Renal pelvis (tissue), 12 donors: Measurements from ENCODE around the gene SLC38A10. TPM values are rescaled to one million over a fixed set of nuclear protein-coding genes. Genes with fewer than 3 reads are reported as not detected.

ENCODE experiments used
- DNase-seq: peaks from one replicate; pipeline ENCODE4 v3.0.0-alpha.2; 2013
- long read RNA-seq, 16 experiments: transcript quantifications; one replicate each; lab custom pipeline, GENCODE V29; 2026
- polyA plus RNA-seq, 3 donors: library from polyadenylated mRNA; unstranded; fragments of 120-200 nt; gene quantifications; one replicate each; pipeline ENCODE4 v1.2.1, GENCODE V29; 2013; ENCODE audit not compliant: insufficient read length in 3 of 3

Gene SLC38A10
- polyA plus RNA-seq: 10 to 100 TPM; 66.8 to 82.5 (median 71.3) TPM
- long read RNA-seq, donor 1, full-length matches to known transcripts: 9 of 9 reads
- long read RNA-seq, donor 1, partial matches to known transcripts: 0 of 9 reads
- long read RNA-seq, donor 1, other reads (novel, unspliced or antisense): 0 of 9 reads
- long read RNA-seq, donor 2, full-length matches to known transcripts: 19 of 24 reads
- long read RNA-seq, donor 2, partial matches to known transcripts: 5 of 24 reads
- long read RNA-seq, donor 2, other reads (novel, unspliced or antisense): 0 of 24 reads
- long read RNA-seq, donor 3, full-length matches to known transcripts: 8 of 8 reads
- long read RNA-seq, donor 3, partial matches to known transcripts: 0 of 8 reads
- long read RNA-seq, donor 3, other reads (novel, unspliced or antisense): 0 of 8 reads
- long read RNA-seq, donor 4, full-length matches to known transcripts: 10 of 28 reads
- long read RNA-seq, donor 4, partial matches to known transcripts: 18 of 28 reads
- long read RNA-seq, donor 4, other reads (novel, unspliced or antisense): 0 of 28 reads
- long read RNA-seq, donor 5, full-length matches to known transcripts: 3 of 9 reads
- long read RNA-seq, donor 5, partial matches to known transcripts: 6 of 9 reads
- long read RNA-seq, donor 5, other reads (novel, unspliced or antisense): 0 of 9 reads
- long read RNA-seq, donor 6, full-length matches to known transcripts: 18 of 18 reads
- long read RNA-seq, donor 6, partial matches to known transcripts: 0 of 18 reads
- long read RNA-seq, donor 6, other reads (novel, unspliced or antisense): 0 of 18 reads
- long read RNA-seq, donor 7, full-length matches to known transcripts: 18 of 24 reads
- long read RNA-seq, donor 7, partial matches to known transcripts: 6 of 24 reads
- long read RNA-seq, donor 7, other reads (novel, unspliced or antisense): 0 of 24 reads
- long read RNA-seq, donor 8, full-length matches to known transcripts: 6 of 11 reads
- long read RNA-seq, donor 8, partial matches to known transcripts: 5 of 11 reads
- long read RNA-seq, donor 8, other reads (novel, unspliced or antisense): 0 of 11 reads
- long read RNA-seq, donor 9, full-length matches to known transcripts: 20 of 28 reads
- long read RNA-seq, donor 9, partial matches to known transcripts: 8 of 28 reads
- long read RNA-seq, donor 9, other reads (novel, unspliced or antisense): 0 of 28 reads
- long read RNA-seq, donor 10, full-length matches to known transcripts: 13 of 13 reads
- long read RNA-seq, donor 10, partial matches to known transcripts: 0 of 13 reads
- long read RNA-seq, donor 10, other reads (novel, unspliced or antisense): 0 of 13 reads
- long read RNA-seq, donor 11, full-length matches to known transcripts: 6 of 11 reads
- long read RNA-seq, donor 11, partial matches to known transcripts: 5 of 11 reads
- long read RNA-seq, donor 11, other reads (novel, unspliced or antisense): 0 of 11 reads
- long read RNA-seq, donor 12, full-length matches to known transcripts: 17 of 17 reads
- long read RNA-seq, donor 12, partial matches to known transcripts: 0 of 17 reads
- long read RNA-seq, donor 12, other reads (novel, unspliced or antisense): 0 of 17 reads
- long read RNA-seq, donor 13, transcript SLC38A10-210 (1 exons, 1,627 nt): major isoform, 5 of 7 reads
- long read RNA-seq, donor 13, partial matches to known transcripts: 0 of 7 reads
- long read RNA-seq, donor 13, other reads (novel, unspliced or antisense): 0 of 7 reads
- long read RNA-seq, donor 14: 0 reads
- long read RNA-seq, donor 15: 0 reads
- long read RNA-seq, donor 16, full-length matches to known transcripts: 11 of 16 reads
- long read RNA-seq, donor 16, partial matches to known transcripts: 5 of 16 reads
- long read RNA-seq, donor 16, other reads (novel, unspliced or antisense): 0 of 16 reads

GRCh38 chr17:81295031-81295675 is at the start of gene SLC38A10:
TSS of gene SLC38A10 (minus strand) at chr17:81295307. CDS start at chr17:81294921, 386 bp downstream.
- peak; percentile 90 for DNase-seq

GRCh38 chr17:81342269-81343070 is 47.4 kb upstream of the SLC38A10 start:
- no peak for DNase-seq

GRCh38 chr17:81341516-81342268 is 46.6 kb upstream of the SLC38A10 start:
- no peak for DNase-seq

GRCh38 chr17:81340607-81341515 is 45.8 kb upstream of the SLC38A10 start:
- no peak for DNase-seq

- peak; percentile 86 for DNase-seq
Observed at GRCh38 chr17:81339534-81340296, 44.6 kb upstream of the SLC38A10 start.

- DNase-seq: no peak
Observed at GRCh38 chr17:81339191-81339533, 44.1 kb upstream of the SLC38A10 start.

- no peak for DNase-seq
Observed at GRCh38 chr17:81338274-81339190, 43.4 kb upstream of the SLC38A10 start.

- DNase-seq: no peak
Observed at GRCh38 chr17:81337476-81337879, 42.4 kb upstream of the SLC38A10 start.

GRCh38 chr17:81336930-81337325 is 41.8 kb upstream of the SLC38A10 start:
- no peak for DNase-seq

GRCh38 chr17:81336296-81336929 is 41.3 kb upstream of the SLC38A10 start:
- DNase-seq: no peak

- no peak for DNase-seq
Observed at GRCh38 chr17:81335773-81336157, 40.7 kb upstream of the SLC38A10 start.

- DNase-seq: no peak
Observed at GRCh38 chr17:81334987-81335772, 40.1 kb upstream of the SLC38A10 start.

- DNase-seq: no peak
Observed at GRCh38 chr17:81334391-81334901, 39.3 kb upstream of the SLC38A10 start.
